A549 (cell line): ENCODE results near the gene CARS1. TPM values are rescaled to one million over a fixed set of nuclear protein-coding genes. Genes with fewer than 3 reads are reported as not detected.

Experiments
- ATAC-seq, 2 experiments: fragments of 200-7000 bp in 1 of 2; fragments of >200 bp in 1 of 2; cut with Nextera tagmentation in 1 of 2; cut with Tn5 transposase in 1 of 2; 3 replicates each; pipeline versions ENCODE4 v1.8.0 to v1.9.1; 2018 to 2020; ENCODE audit warnings: mild to moderate bottlenecking in 1 of 2, moderate library complexity in 1 of 2
- CTCF ChIA-PET: fragments of 300-600 bp; sonication (Branson Sonifier 250); formaldehyde crosslinking; extraction: SDS; loops from one replicate; lab custom pipeline; 2021; ENCODE audit warnings: antibody characterized with exemption, inconsistent platforms; lab: Yijun Ruan, JAX
- POLR2A ChIA-PET: fragments of 350-600 bp; formaldehyde crosslinking; extraction: SDS; loops from one replicate; lab custom pipeline; 2021; ENCODE audit warnings: antibody characterized with exemption, inconsistent platforms; lab: Yijun Ruan, JAX
- DNase-seq, 2 experiments: peaks; one replicate each; pipeline versions ENCODE4 v3.0.0 to v3.0.0-alpha.2; 2011 to 2016; ENCODE audit warnings: low read depth in 1 of 2, low spot score in 1 of 2
- FAIRE-seq: peaks from 2 replicates; lab custom pipeline; 2011; peaks lifted over from hg19 to GRCh38; lab: Jason Lieb, UNC
- H3K27ac ChIP-seq, 2 experiments: fragments of >200 bp; sonication (Bioruptor Twin); formaldehyde crosslinking; 3 replicates each; pipeline ENCODE4 v1.5.1; 2016 to 2017
- H3K4me1 ChIP-seq: fragments of >200 bp; sonication (Bioruptor Twin); formaldehyde crosslinking; 3 replicates; pipeline ENCODE4 v1.6.1; 2016
- H3K4me2 ChIP-seq: fragments of >200 bp; sonication (Bioruptor Twin); formaldehyde crosslinking; 3 replicates; pipeline ENCODE4 v1.6.1; 2016
- H3K4me3 ChIP-seq: fragments of >200 bp; sonication (Bioruptor Twin); formaldehyde crosslinking; 3 replicates; pipeline ENCODE4 v1.5.1; 2016
- H3K9me3 ChIP-seq: fragments of >200 bp; sonication (Bioruptor Twin); formaldehyde crosslinking; 3 replicates; pipeline ENCODE4 v1.6.1; 2016
- BHLHE40 ChIP-seq: IDR thresholded peaks from 2 replicates; pipeline ENCODE4 v1.6.1; 2012; ENCODE audit warnings: low read depth, low read length, inconsistent platforms
- CEBPB ChIP-seq, 2 experiments: fragments of >200 bp in 1 of 2; sonication (Bioruptor Twin) in 1 of 2; formaldehyde crosslinking in 1 of 2; IDR thresholded peaks; 2 replicates each; pipeline ENCODE4 v1.6.1; 2012 to 2016
- CHD4 ChIP-seq: fragments of 200-600 bp; sonication (generic); IDR thresholded peaks from 2 replicates; pipeline ENCODE4 v1.6.1; 2016; ENCODE audit warnings: antibody characterized with exemption, mild to moderate bottlenecking, borderline replicate concordance
- CTCF ChIP-seq: fragments of >200 bp; sonication (Bioruptor Twin); formaldehyde crosslinking; IDR thresholded peaks from 3 replicates; pipeline ENCODE4 v1.5.1; 2016
- E2F6 ChIP-seq: IDR thresholded peaks from 2 replicates; pipeline ENCODE4 v1.6.1; 2012; ENCODE audit warnings: low read depth, borderline replicate concordance
- EHF ChIP-seq: fragments of 250-450 bp; sonication (Bioruptor Pico); IDR thresholded peaks from 2 replicates; pipeline ENCODE4 v1.5.0; 2020; ENCODE audit warnings: mild to moderate bottlenecking
- ESRRA ChIP-seq: fragments of 150-350 bp; IDR thresholded peaks from 2 replicates; pipeline ENCODE4 v1.6.1; 2014; ENCODE audit warnings: mild to moderate bottlenecking, low read length, borderline replicate concordance
- HEYL ChIP-seq: fragments of 250-450 bp; sonication (Bioruptor Pico); IDR thresholded peaks from 2 replicates; pipeline ENCODE4 v1.8.0; 2021; ENCODE audit warnings: mild to moderate bottlenecking, moderate library complexity
- HMGXB4 ChIP-seq: fragments of 250-450 bp; sonication (Bioruptor Pico); IDR thresholded peaks from 2 replicates; pipeline ENCODE4 v1.5.0; 2021; ENCODE audit warnings: mild to moderate bottlenecking, moderate library complexity, borderline replicate concordance
- HOXB13 ChIP-seq: fragments of 250-450 bp; sonication (Bioruptor Pico); IDR thresholded peaks from 2 replicates; pipeline ENCODE4 v1.5.0; 2020; ENCODE audit warnings: low read depth, mild to moderate bottlenecking, moderate library complexity
- HOXB5 ChIP-seq: fragments of 250-450 bp; sonication (Bioruptor Pico); IDR thresholded peaks from 2 replicates; pipeline ENCODE4 v1.5.0; 2020; ENCODE audit warnings: mild to moderate bottlenecking, moderate library complexity
- JUN ChIP-seq, 2 experiments: fragments of >200 bp; sonication (Bioruptor Twin); formaldehyde crosslinking; IDR thresholded peaks; 2 replicates in 1 of 2; 3 replicates in 1 of 2; pipeline ENCODE4 v1.6.1; 2016 to 2017
- JUNB ChIP-seq: fragments of >200 bp; sonication (Bioruptor Twin); formaldehyde crosslinking; IDR thresholded peaks from 2 replicates; pipeline ENCODE4 v1.6.1; 2016
- MAZ ChIP-seq: fragments of 150-350 bp; IDR thresholded peaks from 2 replicates; pipeline ENCODE4 v1.6.1; 2014; ENCODE audit warnings: antibody characterized with exemption, low read depth, low read length, borderline replicate concordance
- NPAS2 ChIP-seq: fragments of 250-450 bp; sonication (Bioruptor Pico); IDR thresholded peaks from 2 replicates; pipeline ENCODE4 v1.8.0; 2022; ENCODE audit warnings: mild to moderate bottlenecking, moderate library complexity, borderline replicate concordance
- NR3C1 ChIP-seq: fragments of >200 bp; sonication (Bioruptor Twin); formaldehyde crosslinking; IDR thresholded peaks from 3 replicates; pipeline ENCODE4 v1.6.1; 2017
- RAD21 ChIP-seq, 2 experiments: fragments of >200 bp in 1 of 2; sonication (Bioruptor Twin) in 1 of 2; formaldehyde crosslinking in 1 of 2; IDR thresholded peaks in 1 of 2; conservative IDR thresholded peaks in 1 of 2; 2 replicates in 1 of 2; 3 replicates in 1 of 2; pipeline ENCODE4 v1.6.1; 2012 to 2018; ENCODE audit warnings: inconsistent platforms in 1 of 2
- RCOR1 ChIP-seq: fragments of 150-350 bp; IDR thresholded peaks from 2 replicates; pipeline ENCODE4 v1.6.1; 2014; ENCODE audit warnings: antibody characterized with exemption, low read length, low read depth
- SREBF2 ChIP-seq: fragments of 450-650 bp; IDR thresholded peaks from 2 replicates; pipeline ENCODE4 v1.6.1; 2014; ENCODE audit warnings: mild to moderate bottlenecking, moderate library complexity
- TFCP2L1 ChIP-seq: fragments of 250-450 bp; sonication (Bioruptor Pico); IDR thresholded peaks from 2 replicates; pipeline ENCODE4 v1.5.0; 2021; ENCODE audit warnings: mild to moderate bottlenecking
- USF2 ChIP-seq: fragments of 450-650 bp; IDR thresholded peaks from 2 replicates; pipeline ENCODE4 v1.6.1; 2014; ENCODE audit warnings: antibody characterized with exemption
- ZNF302 ChIP-seq: fragments of 250-450 bp; sonication (Bioruptor Pico); IDR thresholded peaks from 2 replicates; pipeline ENCODE4 v1.9.0; 2021; ENCODE audit warnings: inconsistent platforms, mild to moderate bottlenecking, moderate library complexity
- WGBS: methylation state at CpG from one replicate; pipeline ENCODE4 v1.1.6; 2017; ENCODE audit errors: missing lambda C conversion rate; 5-methylcytosine and 5-hydroxymethylcytosine counted together
- polyA plus RNA-seq, 4 experiments: library from polyadenylated mRNA; depleted of rRNA in 3 of 4; stranded (reverse); fragments of >200 nt; fragmentation: RNase III in 1 of 4; extraction: RNeasy Plus Mini Kit Qiagen cat#74134 plus additional on column Dnase treatment in 1 of 4; gene quantifications; 2 replicates in 3 of 4; 3 replicates in 1 of 4; pipeline ENCODE4 v1.2.3, GENCODE V29; 2011 to 2017

The CARS1 gene
- polyA plus RNA-seq, 2 of the 4 experiments (the other 2 are of a cell fraction), result 52.7 to 130 TPM

- no peak for TF ChIP-seq CHD4
- no peak for TF ChIP-seq E2F6
- no peak for TF ChIP-seq BHLHE40
Observed at GRCh38 chr11:3091081-3091845, 34.0 kb upstream of the CARS1 start (continued).

- ATAC-seq (no peak), FAIRE-seq (no peak), DNase-seq (no peak)
- no peak overlapping the region for H3K27ac ChIP-seq
- H3K4me1 ChIP-seq, result no peaks in the 10 kb centered on the region
- no peak for TF ChIP-seq HMGXB4
- TF ChIP-seq CTCF, result no peak
- TF ChIP-seq JUNB, result no peak
- 83% methylated on average over 10 of the region's 13 CpGs for WGBS
- H3K9me3 ChIP-seq, result no peaks in the 10 kb centered on the region
- POLR2A ChIA-PET, result interaction anchor here (1.0 to 1.8 kb wide), 3 partner anchors 33 to 162 kb away, joined by 3 to 9 read pairs (median 3); partner anchors contain the start of genes CARS1 and PHLDA2
- no peak overlapping the region for H3K4me2 ChIP-seq
- CTCF ChIA-PET, result interaction anchor here (0.8 to 8.1 kb wide), 33 partner anchors 12 to 558 kb away, joined by 3 to 210 read pairs (median 7); partner anchors contain the start of gene PHLDA2
- H3K4me3 ChIP-seq, result no peak overlapping the region
Observed at GRCh38 chr11:3090096-3090901, 33.1 kb upstream of the CARS1 start.

- 84% methylated on average over 25 of the region's 25 CpGs for WGBS
- FAIRE-seq (no peak), DNase-seq (no peak), ATAC-seq (no peak)
- Histone ChIP-seq H3K9me3 (no peaks in the 10 kb centered on the region), H3K4me3 (no peak overlapping the region), H3K27ac (no peak overlapping the region), H3K4me1 (no peaks in the 10 kb centered on the region), H3K4me2 (no peak overlapping the region)
- CTCF ChIA-PET, result interaction anchor here (0.9 to 8.1 kb wide), 16 partner anchors 11 to 557 kb away, joined by 3 to 210 read pairs (median 10); partner anchors contain the start of gene PHLDA2
- POLR2A ChIA-PET, result interaction anchor here (1.1 kb wide), 1 partner anchor 161 kb away, joined by 3 read pairs; no protein-coding TSS in a partner anchor
- TF ChIP-seq USF2, result no peak
- no peak for TF ChIP-seq CEBPB (IDR thresholded peaks at IDR 0.05)
- TF ChIP-seq NPAS2 (CRISPR knock-in tag), result no peak
- no peak for TF ChIP-seq TFCP2L1 (CRISPR knock-in tag)
- TF ChIP-seq MAZ, result no peak
- TF ChIP-seq RCOR1, result no peak
- no peak for TF ChIP-seq NR3C1
- no peak for TF ChIP-seq ESRRA
- no peak for TF ChIP-seq SREBF2
- TF ChIP-seq HOXB5 (CRISPR knock-in tag), result no peak
- no peak for TF ChIP-seq EHF
- no peak for TF ChIP-seq JUN (IDR thresholded peaks at IDR 0.05)
- no peak for TF ChIP-seq CHD4
- no peak for TF ChIP-seq HEYL (CRISPR knock-in tag)
- TF ChIP-seq HOXB13 (CRISPR knock-in tag), result no peak
- no peak for TF ChIP-seq ZNF302 (CRISPR knock-in tag)
- TF ChIP-seq RAD21 (conservative IDR thresholded peaks at IDR 0.05 in 1 of 2, IDR thresholded peaks at IDR 0.05 in 1 of 2), result no peak
Observed at GRCh38 chr11:3089236-3090061, 32.2 kb upstream of the CARS1 start.
